HFFc6 (cell line): Measurements from ENCODE around the gene NOTCH4. TPM values are rescaled to one million over a fixed set of nuclear protein-coding genes. Genes with fewer than 3 reads are reported as not detected.
"Not testable (repeated sequence)": the region's sequence is repeated elsewhere in the genome, so short reads cannot be mapped to it uniquely, and the experiment has no call there.

Experiments used
- DNase-seq: peaks from one replicate; pipeline ENCODE4 v3.0.0-alpha.2; 2018
- H3K27ac Mint-ChIP-seq: 2 replicates; pipeline ENCODE4 v1.8.0; 2020; ENCODE audit warnings: mild to moderate bottlenecking, mixed read lengths
- H3K27me3 Mint-ChIP-seq: 2 replicates; pipeline ENCODE4 v1.8.0; 2021; ENCODE audit warnings: mild to moderate bottlenecking, moderate library complexity, mixed read lengths; ENCODE audit not compliant: insufficient read depth
- H3K36me3 Mint-ChIP-seq: 2 replicates; pipeline ENCODE4 v1.8.0; 2021; ENCODE audit warnings: low read depth, mixed read lengths
- H3K4me1 Mint-ChIP-seq: 2 replicates; pipeline ENCODE4 v1.8.0; 2020; ENCODE audit warnings: low read depth, mixed read lengths
- H3K4me3 Mint-ChIP-seq: 2 replicates; pipeline ENCODE4 v1.8.0; 2020; ENCODE audit warnings: mild to moderate bottlenecking, moderate library complexity, mixed read lengths
- H3K9me3 Mint-ChIP-seq: 2 replicates; pipeline ENCODE4 v1.8.0; 2020; ENCODE audit warnings: mild to moderate bottlenecking, mixed read lengths
- CTCF ChIP-seq: fragments of 200-600 bp; sonication (generic); IDR thresholded peaks from 2 replicates; pipeline ENCODE4 v1.5.0; 2021; ENCODE audit warnings: antibody characterized with exemption, mild to moderate bottlenecking
- total RNA-seq, 6 experiments: library from RNA; stranded (reverse); fragmentation: NEBNext Ultra II Directional; extraction: Animal tissue kit (Norgen Biotek cat#: 25700); gene quantifications; 2 replicates in 1 of 6; 3 replicates in 5 of 6; pipeline ENCODE4 v1.2.3, GENCODE V29; 2021

The NOTCH4 gene
- total RNA-seq, 6 experiments from 2014 or later: 0.29 to 0.68 (median 0.48) TPM

- peaks cover 59% of the 10 kb centered on the region for H3K4me1 Mint-ChIP-seq
- H3K27ac Mint-ChIP-seq: peak overlapping the region; percentile 88
- no peak for TF ChIP-seq CTCF
- H3K9me3 Mint-ChIP-seq: no peaks in the 10 kb centered on the region
- H3K4me3 Mint-ChIP-seq: peak overlapping the region; percentile 93
- H3K36me3 Mint-ChIP-seq: peaks cover 19% of the 10 kb centered on the region
- H3K27me3 Mint-ChIP-seq: peaks cover 2% of the 10 kb centered on the region; the same call in 1 of the 2 replicates
- DNase-seq: no peak
Observed at GRCh38 chr6:32189069-32189741, 34.7 kb downstream of the NOTCH4 start.

GRCh38 chr6:32188381-32189068 is 35.3 kb downstream of the NOTCH4 start:
- peaks cover 53% of the 10 kb centered on the region for H3K4me1 Mint-ChIP-seq
- H3K36me3 Mint-ChIP-seq: peaks cover 19% of the 10 kb centered on the region

GRCh38 chr6:32187725-32188380 is 36.0 kb downstream of the NOTCH4 start:
- Mint-ChIP-seq H3K36me3 (peaks cover 19% of the 10 kb centered on the region), H3K27ac (peak overlapping the region; percentile 88), H3K4me3 (peak overlapping the region; percentile 93), H3K4me1 (peaks cover 48% of the 10 kb centered on the region)
- not testable (repeated sequence) for DNase-seq, H3K27me3 Mint-ChIP-seq, H3K9me3 Mint-ChIP-seq

More at GRCh38 chr6:32188381-32189068, 35.3 kb downstream of the NOTCH4 start:
- Mint-ChIP-seq H3K27me3 (peaks cover 4% of the 10 kb centered on the region), H3K27ac (peak overlapping the region; percentile 88), H3K4me3 (peak overlapping the region; percentile 93), H3K9me3 (no peaks in the 10 kb centered on the region)
- no peak for TF ChIP-seq CTCF
- peak; percentile 14 for DNase-seq

GRCh38 chr6:32187009-32187709 is 36.7 kb downstream of the NOTCH4 start:
- no peak for TF ChIP-seq CTCF
- peak overlapping the region; percentile 16; the same call in 1 of the 2 replicates for H3K4me3 Mint-ChIP-seq
- H3K27ac Mint-ChIP-seq: peak overlapping the region; percentile 89
- no peaks in the 10 kb centered on the region for H3K9me3 Mint-ChIP-seq
- H3K4me1 Mint-ChIP-seq: peaks cover 41% of the 10 kb centered on the region
- peaks cover 19% of the 10 kb centered on the region for H3K36me3 Mint-ChIP-seq
- no peak for DNase-seq
- H3K27me3 Mint-ChIP-seq: peaks cover 4% of the 10 kb centered on the region

DNA sequence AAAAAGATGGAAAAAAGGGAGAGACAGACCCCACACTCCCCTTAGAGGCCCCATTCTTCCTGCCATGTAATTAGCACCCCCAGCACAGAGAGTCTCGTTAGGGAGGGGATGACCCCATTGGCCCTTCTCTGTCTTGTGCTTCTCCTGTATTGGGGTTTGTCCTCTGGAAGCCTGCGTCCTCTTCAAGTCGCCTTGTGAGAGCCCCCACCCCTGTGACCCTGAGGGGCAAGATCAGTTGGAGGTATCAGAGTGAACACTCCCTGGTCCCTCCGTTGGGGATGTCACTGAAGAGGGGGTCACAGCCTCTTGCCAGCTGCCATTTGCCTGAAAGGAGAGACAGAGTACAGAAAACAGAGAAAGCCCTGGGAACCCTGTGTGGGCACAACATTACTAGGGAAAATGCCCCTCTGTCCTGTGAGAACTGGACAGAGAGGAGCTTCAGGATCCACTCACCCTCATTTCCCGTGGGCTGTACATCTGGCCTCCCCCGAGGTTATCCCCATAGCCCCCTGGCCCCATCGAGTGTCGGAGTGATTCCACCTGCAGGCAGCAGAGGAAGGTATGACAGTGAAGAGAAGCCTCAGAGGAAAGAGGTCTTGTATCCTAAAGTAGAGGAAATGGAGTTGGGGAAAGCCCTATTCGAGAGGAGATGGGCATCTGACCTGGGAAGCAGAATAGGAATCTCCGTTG is 37.6 kb downstream of the NOTCH4 start:
- peak overlapping the region; percentile 89 for H3K27ac Mint-ChIP-seq
- DNase-seq, H3K9me3 Mint-ChIP-seq, H3K27me3 Mint-ChIP-seq: not testable (repeated sequence)
- H3K4me1 Mint-ChIP-seq: peaks cover 39% of the 10 kb centered on the region
- peak overlapping the region; percentile 16; the same call in 1 of the 2 replicates for H3K4me3 Mint-ChIP-seq
- peaks cover 19% of the 10 kb centered on the region for H3K36me3 Mint-ChIP-seq

DNA sequence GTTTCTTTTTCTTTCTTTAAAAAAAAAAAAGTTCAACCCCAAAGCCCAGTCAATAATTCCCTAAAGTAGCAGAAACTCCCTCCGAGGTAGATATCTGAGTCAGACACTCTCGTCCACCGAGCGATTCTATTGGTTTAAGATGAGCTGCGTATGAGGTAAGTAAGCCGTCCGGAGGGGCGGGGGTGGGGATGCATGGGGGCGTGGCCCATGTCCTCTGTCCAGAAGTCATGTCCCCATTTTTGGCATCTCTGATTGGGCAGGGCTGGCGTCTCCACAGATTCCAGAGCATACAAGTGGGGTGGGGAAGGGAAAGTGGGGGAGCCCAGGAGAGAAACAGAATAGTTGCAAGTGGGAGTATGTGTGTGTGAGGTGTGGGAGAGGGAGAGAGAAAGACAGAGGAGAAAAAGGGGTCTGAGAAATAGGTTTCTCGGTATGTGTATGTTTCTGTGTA is 38.2 kb downstream of the NOTCH4 start:
- Mint-ChIP-seq H3K36me3 (peaks cover 21% of the 10 kb centered on the region), H3K4me1 (peaks cover 40% of the 10 kb centered on the region), H3K27ac (peak overlapping the region; percentile 89), H3K4me3 (peak overlapping the region; percentile 82)
- peak; percentile 88 for DNase-seq
- H3K9me3 Mint-ChIP-seq, H3K27me3 Mint-ChIP-seq: not testable (repeated sequence)
